HG03558 (cell line): ENCODE results near the gene PTPMT1.
A peak's percentile ranks its signal among the peaks of the same experiment; 100 is the strongest.

ENCODE experiments used
- ATAC-seq: cut with Tn5 transposase; IDR thresholded peaks from one replicate; pipeline ENCODE4 v1.9.1; 2021; ENCODE audit warnings: moderate number of reproducible peaks; ENCODE audit not compliant: unreplicated experiment; ENCODE audit errors: extremely low read depth

PTPMT1 gene

GRCh38 chr11:47577460-47578041 is 12.2 kb downstream of the PTPMT1 start:
- no peak for ATAC-seq

GRCh38 chr11:47578524-47579494 is 13.4 kb downstream of the PTPMT1 start, which contains the start of the genes KBTBD4 and NDUFS3:
TSS of gene KBTBD4 (minus strand) at chr11:47578970. CDS start at chr11:47578951, 19 bp downstream.
TSS of gene NDUFS3 (plus strand) at chr11:47579074. CDS start at chr11:47579092, 18 bp downstream.
- peak; percentile 73 for ATAC-seq

- ATAC-seq, result no peak
These were observed 18.4 kb downstream of the PTPMT1 start for GRCh38 chr11:47583844-47584243.

- ATAC-seq, result no peak
These were observed 20.9 kb downstream of the PTPMT1 start, which contains the start of gene FAM180B for GRCh38 chr11:47586098-47586855. TSS of gene FAM180B (plus strand) at chr11:47586678. CDS start at chr11:47586769, 91 bp downstream.

- no peak for ATAC-seq
These were observed 21.8 kb downstream of the PTPMT1 start for GRCh38 chr11:47587039-47587716.

- ATAC-seq, result no peak
These were observed 22.4 kb downstream of the PTPMT1 start for GRCh38 chr11:47587723-47588326.

- no peak for ATAC-seq
These were observed 23.7 kb downstream of the PTPMT1 start for GRCh38 chr11:47589118-47589517.

GRCh38 chr11:47589584-47589976 is 24.2 kb downstream of the PTPMT1 start:
- no peak for ATAC-seq

GRCh38 chr11:47589977-47590861 is 24.8 kb downstream of the PTPMT1 start:
- ATAC-seq, result no peak

GRCh38 chr11:47591764-47592163 is 26.4 kb downstream of the PTPMT1 start:
- ATAC-seq, result no peak

- ATAC-seq, result no peak
These were observed 26.9 kb downstream of the PTPMT1 start for GRCh38 chr11:47592251-47592650.

GRCh38 chr11:47592970-47593369 is 27.6 kb downstream of the PTPMT1 start:
- no peak for ATAC-seq

GRCh38 chr11:47593492-47593933 is 28.1 kb downstream of the PTPMT1 start:
- no peak for ATAC-seq

- no peak for ATAC-seq
These were observed 28.8 kb downstream of the PTPMT1 start, which contains the start of gene C1QTNF4 for GRCh38 chr11:47593934-47594855. TSS of gene C1QTNF4 (minus strand) at chr11:47594411. CDS start at chr11:47590810, 3,601 bp downstream.

GRCh38 chr11:47595029-47595428 is 29.6 kb downstream of the PTPMT1 start:
- ATAC-seq, result no peak

GRCh38 chr11:47595967-47596366 is 30.6 kb downstream of the PTPMT1 start:
- no peak for ATAC-seq

- no peak for ATAC-seq
These were observed 34.5 kb downstream of the PTPMT1 start for GRCh38 chr11:47599902-47600301.
